Fibroblast of lung (primary cell): ENCODE results near the gene MAP3K7.

Experiments
- CTCF ChIP-seq, 2 donors: IDR thresholded peaks in 1 of 2; conservative IDR thresholded peaks in 1 of 2; 1 replicate in 1 of 2; 2 replicates in 1 of 2; pipeline ENCODE4 v1.5.1; 2011 to 2012; ENCODE audit warnings: low read length in 2 of 2, control low read depth in 1 of 2, inconsistent platforms in 1 of 2, low read depth in 1 of 2, mild to moderate bottlenecking in 1 of 2
- EZH2 ChIP-seq: IDR thresholded peaks from 2 replicates; pipeline ENCODE4 v1.5.1; 2012; ENCODE audit warnings: low read length, control low read depth, mild to moderate bottlenecking; ENCODE audit errors: missing control alignments

DNA sequence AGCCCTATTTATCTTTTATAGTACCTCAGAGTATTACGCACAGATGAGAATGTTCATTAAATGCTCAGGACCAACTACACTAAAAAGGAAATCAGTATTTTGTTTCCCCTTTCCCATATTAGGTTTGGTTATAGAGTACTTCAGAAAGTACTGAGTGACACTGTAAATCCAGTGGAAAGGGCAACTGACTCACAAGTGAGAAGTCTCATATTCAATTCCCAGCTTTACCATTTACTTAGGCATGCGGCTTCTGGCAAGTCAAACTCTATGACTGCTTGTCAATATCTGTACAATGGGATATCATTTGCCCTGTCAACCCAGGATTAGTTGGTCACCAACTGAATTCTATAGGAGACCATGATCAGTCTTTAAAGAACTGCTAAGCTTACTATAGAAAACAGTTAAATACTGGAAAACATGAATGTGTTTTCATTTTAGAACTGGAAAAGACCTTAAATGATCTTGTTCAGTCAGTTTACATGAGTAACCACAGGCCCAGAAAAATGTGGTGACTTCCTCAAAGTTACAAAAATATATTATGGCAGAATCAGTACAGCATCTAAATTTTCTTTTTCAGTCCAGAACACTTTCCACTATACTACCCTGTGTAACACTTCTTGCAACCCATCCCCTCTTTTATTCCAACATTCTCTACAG is 3.6 kb downstream of the MAP3K7 start:
- no peak for TF ChIP-seq CTCF (conservative IDR thresholded peaks at IDR 0.05 in 1 of 2, IDR thresholded peaks at IDR 0.05 in 1 of 2; ENCODE audit: low read depth in 1 of 2, low read length in 2 of 2)
- no peak for TF ChIP-seq EZH2
